GM12874 (cell line): Measurements from ENCODE around the gene SOX9.

ENCODE experiments used
- CTCF ChIP-seq: IDR thresholded peaks from 2 replicates; pipeline ENCODE4 v1.5.1; 2011; ENCODE audit warnings: low read depth, mild to moderate bottlenecking, control low read depth, low read length, moderate library complexity; ENCODE audit not compliant: insufficient read depth

Gene SOX9

GRCh38 chr17:72100470-72100869, 20.4 kb upstream of the SOX9 start:
- no peak for TF ChIP-seq CTCF

- no peak for TF ChIP-seq CTCF
Observed at GRCh38 chr17:72101526-72101925, 19.3 kb upstream of the SOX9 start.

GRCh38 chr17:72102366-72102765, 18.5 kb upstream of the SOX9 start:
- TF ChIP-seq CTCF: no peak

- TF ChIP-seq CTCF: no peak
Observed at GRCh38 chr17:72104164-72104862, 16.5 kb upstream of the SOX9 start.

- no peak for TF ChIP-seq CTCF
Observed at GRCh38 chr17:72104863-72105234, 16.0 kb upstream of the SOX9 start.

- TF ChIP-seq CTCF: no peak
Observed at GRCh38 chr17:72107100-72107499, 13.7 kb upstream of the SOX9 start.

GRCh38 chr17:72110231-72110941, 10.4 kb upstream of the SOX9 start:
- no peak for TF ChIP-seq CTCF
